ENCODE results near the gene EFHD2. TPM values are rescaled to one million over a fixed set of nuclear protein-coding genes. Genes with fewer than 3 reads are reported as not detected.

Gene EFHD2
- total RNA-seq, 1 donor = 36.3 TPM

DNA sequence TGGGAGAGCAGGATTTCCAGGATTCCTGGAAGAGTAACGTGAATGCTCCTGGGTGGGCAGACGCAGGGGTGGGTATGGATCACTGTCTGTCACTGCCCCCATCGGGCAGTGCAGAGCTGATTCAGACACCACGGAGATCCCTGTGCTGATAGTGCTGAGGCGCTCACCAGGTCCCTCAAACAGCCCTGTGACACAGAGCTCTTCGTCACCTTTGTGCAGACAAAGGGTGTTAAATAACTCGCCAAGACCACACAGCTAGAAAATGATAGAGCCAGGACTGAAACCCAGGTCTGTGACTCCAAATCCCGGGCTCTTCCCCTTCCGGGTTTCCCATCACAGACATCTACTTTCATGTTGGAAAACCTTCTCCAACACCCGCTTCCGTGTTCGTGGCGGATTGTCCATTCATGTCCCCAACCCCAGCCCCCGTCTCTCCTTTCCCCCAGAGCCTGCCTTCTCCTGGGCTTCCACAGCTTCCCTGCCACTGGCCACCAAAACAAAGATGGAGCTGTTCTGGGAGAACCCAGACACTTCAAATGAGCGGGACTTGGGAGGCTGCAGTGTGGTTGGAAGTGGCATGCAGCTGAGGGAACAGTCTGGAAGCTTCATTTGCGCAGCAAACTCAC lies 2.6 kb downstream of the EFHD2 start:
- no peak for DNase-seq (ENCODE audit: low read depth)
- TF ChIP-seq, protein P1, sequence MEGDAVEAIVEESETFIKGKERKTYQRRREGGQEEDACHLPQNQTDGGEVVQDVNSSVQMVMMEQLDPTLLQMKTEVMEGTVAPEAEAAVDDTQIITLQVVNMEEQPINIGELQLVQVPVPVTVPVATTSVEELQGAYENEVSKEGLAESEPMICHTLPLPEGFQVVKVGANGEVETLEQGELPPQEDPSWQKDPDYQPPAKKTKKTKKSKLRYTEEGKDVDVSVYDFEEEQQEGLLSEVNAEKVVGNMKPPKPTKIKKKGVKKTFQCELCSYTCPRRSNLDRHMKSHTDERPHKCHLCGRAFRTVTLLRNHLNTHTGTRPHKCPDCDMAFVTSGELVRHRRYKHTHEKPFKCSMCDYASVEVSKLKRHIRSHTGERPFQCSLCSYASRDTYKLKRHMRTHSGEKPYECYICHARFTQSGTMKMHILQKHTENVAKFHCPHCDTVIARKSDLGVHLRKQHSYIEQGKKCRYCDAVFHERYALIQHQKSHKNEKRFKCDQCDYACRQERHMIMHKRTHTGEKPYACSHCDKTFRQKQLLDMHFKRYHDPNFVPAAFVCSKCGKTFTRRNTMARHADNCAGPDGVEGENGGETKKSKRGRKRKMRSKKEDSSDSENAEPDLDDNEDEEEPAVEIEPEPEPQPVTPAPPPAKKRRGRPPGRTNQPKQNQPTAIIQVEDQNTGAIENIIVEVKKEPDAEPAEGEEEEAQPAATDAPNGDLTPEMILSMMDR (IDR thresholded peaks at IDR 0.05; ENCODE audit: insufficient read depth, low read depth, low read length) = no peak
- H3K4me3 ChIP-seq (ENCODE audit: low read depth, low read length) = no peak overlapping the region

DNA sequence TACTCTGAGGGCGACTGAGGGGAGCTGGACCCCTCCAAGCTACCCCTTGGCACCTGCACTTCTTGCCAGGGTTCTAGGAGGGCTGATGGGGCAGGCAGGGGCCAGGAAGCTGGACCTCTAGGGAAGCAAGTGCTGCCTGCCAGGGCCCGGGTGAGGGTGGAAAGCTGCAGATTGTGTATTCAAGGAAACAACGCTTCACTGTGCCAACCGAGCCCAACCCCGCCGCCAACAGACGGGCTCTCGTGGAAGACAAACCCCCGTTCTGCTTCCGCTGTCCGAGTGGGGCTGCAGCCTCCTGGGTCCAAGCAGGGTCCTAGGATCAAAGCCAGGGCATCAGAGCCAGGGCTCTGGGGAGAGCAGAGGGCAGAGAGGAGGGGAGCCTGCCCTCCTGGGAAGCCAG lies 3.2 kb downstream of the EFHD2 start:
- TF ChIP-seq, protein P1 (IDR thresholded peaks at IDR 0.05; ENCODE audit: insufficient read depth, low read depth, low read length) = no peak
- no peak for DNase-seq (ENCODE audit: low read depth)
- H3K4me3 ChIP-seq (ENCODE audit: low read depth, low read length) = no peak overlapping the region

DNA sequence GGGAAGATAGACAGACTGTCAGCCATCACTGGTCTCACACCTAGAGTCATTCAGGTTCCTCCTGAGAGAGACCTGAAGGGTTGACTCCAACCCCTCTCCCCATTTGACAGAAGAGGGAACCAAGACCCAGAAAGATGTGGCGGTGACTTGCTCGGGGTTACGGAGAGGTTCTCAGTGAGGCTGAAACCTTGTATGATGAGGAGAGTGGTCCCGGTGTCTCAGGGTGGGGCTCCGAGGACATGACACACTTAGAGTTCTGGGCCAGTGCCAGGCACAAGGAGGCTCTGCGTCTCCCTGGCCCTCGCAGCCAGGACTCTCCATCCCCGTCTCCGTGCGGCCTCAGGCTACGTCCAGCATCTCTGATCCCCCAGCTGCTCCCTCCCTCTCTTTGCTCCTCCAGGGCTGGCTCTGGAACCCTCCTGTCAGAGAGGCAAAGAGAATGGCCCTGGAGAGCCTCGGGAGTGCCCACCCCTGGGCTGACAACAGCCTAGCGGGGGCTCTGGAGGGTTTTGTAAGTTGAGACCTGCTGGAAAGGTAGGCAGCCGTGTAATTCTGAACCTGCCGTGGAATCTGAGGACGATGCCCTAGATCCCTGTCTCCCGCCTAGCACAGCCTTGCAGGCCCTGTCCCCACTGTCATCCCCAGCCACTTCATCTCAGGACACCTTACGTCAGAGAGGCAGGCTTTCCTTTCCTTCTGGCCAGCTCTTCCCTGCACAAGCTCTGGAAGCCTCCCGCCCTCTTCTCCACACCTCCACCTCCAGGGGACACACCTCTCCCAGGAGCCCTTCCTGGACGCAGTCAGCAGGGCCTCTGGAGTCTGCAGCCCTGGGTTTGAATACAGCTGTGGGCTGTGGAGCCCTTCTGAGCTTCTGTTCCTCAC lies 4.1 kb downstream of the EFHD2 start:
- DNase-seq (ENCODE audit: low read depth) = no peak
- TF ChIP-seq, protein P1 (IDR thresholded peaks at IDR 0.05; ENCODE audit: insufficient read depth, low read depth, low read length) = no peak
- no peak overlapping the region for H3K4me3 ChIP-seq (ENCODE audit: low read depth, low read length)

DNA sequence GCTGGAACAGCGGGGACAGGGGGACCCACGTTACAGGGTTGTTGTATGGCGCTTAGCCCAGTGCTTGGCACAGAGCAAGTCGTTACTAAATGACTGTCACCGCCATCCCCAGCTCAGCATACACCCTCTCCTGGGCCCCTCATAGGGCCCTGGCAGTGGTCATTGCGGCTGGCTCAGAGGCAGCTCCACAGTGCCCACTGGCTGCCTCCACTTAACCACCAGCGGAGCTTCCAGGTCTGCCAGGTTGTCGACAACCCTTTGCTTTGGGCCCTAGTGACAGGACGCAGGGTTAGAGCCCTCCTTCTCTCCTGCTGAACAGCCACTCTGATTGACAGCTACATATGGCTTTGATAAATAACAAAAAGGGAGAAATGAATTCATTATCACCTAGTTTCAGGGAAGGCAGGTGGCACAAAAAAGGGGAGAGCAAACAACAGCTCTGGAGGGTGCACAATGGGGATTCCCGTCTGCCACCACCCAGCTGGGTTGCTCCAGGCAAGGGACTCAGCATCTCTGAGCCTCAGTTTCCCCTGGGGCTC lies 4.8 kb downstream of the EFHD2 start:
- H3K4me3 ChIP-seq (ENCODE audit: low read depth, low read length) = no peak overlapping the region
- no peak for DNase-seq (ENCODE audit: low read depth)
- TF ChIP-seq, protein P1 (IDR thresholded peaks at IDR 0.05; ENCODE audit: insufficient read depth, low read depth, low read length) = no peak

DNA sequence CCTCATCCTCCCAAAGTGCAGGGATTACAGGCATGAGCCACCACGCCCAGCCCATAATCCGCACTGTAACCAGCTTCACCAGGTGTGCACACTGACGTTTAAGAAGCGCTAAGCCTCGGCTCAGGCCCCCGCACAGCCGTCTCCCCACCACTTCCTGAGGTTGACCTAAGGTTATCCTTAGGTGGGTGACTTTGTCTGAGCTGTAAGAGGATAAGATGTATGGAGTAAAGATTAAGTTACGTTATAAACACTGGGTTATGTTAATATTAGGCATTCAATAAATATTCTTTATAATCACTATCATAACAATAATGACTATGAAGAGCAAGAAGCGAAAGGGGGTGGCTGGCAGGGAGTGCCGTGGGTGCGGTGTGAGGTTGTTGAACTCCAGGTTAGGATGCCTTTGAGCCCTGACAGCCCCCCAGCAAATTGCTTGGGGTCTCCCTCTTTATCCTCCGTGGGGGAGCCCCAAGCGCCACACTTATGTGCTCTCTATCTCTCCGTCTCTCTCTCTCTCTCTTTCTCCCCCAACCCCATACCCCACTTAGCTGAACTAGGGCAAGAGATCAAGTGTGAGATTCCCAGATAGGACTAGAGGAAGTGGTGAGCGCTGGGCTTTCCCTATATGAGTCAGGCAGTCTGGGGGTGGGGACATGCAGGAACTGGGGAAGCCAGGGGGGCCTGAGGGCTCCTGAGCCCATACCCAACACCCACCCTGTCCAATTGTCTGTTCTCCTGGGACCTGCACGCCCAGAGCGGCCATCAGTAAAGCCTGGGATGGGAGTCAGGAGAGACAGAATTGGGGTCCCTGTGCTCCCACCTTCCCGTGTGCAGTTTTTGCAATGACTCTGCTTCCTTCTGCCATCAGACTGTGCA lies 7.6 kb downstream of the EFHD2 start:
- TF ChIP-seq, protein P1 (IDR thresholded peaks at IDR 0.05; ENCODE audit: insufficient read depth, low read depth, low read length) = no peak
- DNase-seq (ENCODE audit: low read depth) = peak; percentile 76
- no peak overlapping the region for H3K4me3 ChIP-seq (ENCODE audit: low read depth, low read length)

DNA sequence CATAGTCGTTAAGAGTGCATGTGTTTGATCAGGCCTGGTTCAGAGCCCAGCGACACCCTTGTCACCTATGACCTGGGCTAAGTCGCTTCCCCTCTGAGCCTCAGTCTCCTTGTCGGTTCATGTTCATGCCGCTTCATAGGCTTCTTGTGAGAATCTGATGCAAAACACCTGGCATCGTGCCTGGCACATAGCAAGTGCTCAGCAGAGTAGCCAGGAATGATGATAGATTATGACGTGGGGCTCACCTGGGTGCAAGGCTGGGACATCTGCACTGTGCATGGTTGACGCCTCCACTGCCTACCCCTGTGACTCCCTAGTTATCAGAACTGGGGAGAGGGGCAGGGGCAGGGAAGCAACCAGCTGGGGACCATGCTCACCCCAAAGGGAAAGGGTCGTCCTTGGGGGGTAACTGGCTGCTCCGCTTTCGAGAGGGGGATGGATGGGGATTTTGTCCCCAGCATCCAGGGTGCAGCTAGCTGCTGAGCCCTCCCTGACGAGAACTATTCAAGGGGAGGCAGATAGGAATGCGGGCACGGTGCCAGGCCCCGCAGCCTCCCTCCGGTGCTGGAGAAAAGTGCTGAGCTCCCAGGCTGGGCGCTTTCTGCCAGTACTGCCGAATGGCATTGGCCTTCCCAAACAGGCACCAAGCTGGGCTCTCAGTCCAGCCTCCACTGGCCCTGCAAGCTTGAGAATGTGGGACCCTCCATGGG lies 9.3 kb downstream of the EFHD2 start:
- TF ChIP-seq, protein P1 (IDR thresholded peaks at IDR 0.05; ENCODE audit: insufficient read depth, low read depth, low read length) = no peak
- H3K4me3 ChIP-seq (ENCODE audit: low read depth, low read length) = no peak overlapping the region
- DNase-seq (ENCODE audit: low read depth) = no peak
